SU-DHL-6 (cell line): ENCODE data around the gene AMER3.

Experiments
- H2AFZ ChIP-seq: fragments of 200-600 bp; sonication (generic); 2 replicates; pipeline ENCODE4 v1.6.1; 2014; ENCODE audit warnings: low read depth, mild to moderate bottlenecking, moderate library complexity, mixed read lengths, antibody characterized with exemption, low read length; ENCODE audit not compliant: severe bottlenecking
- H3F3A ChIP-seq: fragments of 200-600 bp; shearing (Covaris generic); 2 replicates; pipeline ENCODE4 v1.6.0; 2016; ENCODE audit warnings: antibody characterized with exemption, mild to moderate bottlenecking; ENCODE audit not compliant: insufficient read depth
- H3K27ac ChIP-seq: fragments of 200-600 bp; sonication (generic); 2 replicates; pipeline ENCODE4 v1.5.1; 2016; ENCODE audit warnings: low read depth, mild to moderate bottlenecking, low read length, moderate library complexity, mixed read lengths
- H3K27me3 ChIP-seq: fragments of 200-600 bp; sonication (generic), shearing (Covaris generic); 2 replicates; pipeline ENCODE4 v1.6.0; 2014; ENCODE audit warnings: mild to moderate bottlenecking, low read length
- H3K36me3 ChIP-seq: fragments of 200-600 bp; sonication (generic); 2 replicates; pipeline ENCODE4 v1.6.1; 2014; ENCODE audit warnings: mild to moderate bottlenecking, low read length, mixed read lengths
- H3K4me2 ChIP-seq: fragments of 300-600, 200-600 bp; shearing (Covaris generic), sonication (generic); 2 replicates; pipeline ENCODE4 v1.6.0; 2014; ENCODE audit warnings: low read length, low read depth, mild to moderate bottlenecking; ENCODE audit not compliant: poor library complexity, severe bottlenecking
- H3K4me3 ChIP-seq: fragments of 200-600 bp; sonication (generic); 2 replicates; pipeline ENCODE4 v1.5.1; 2014; ENCODE audit warnings: antibody characterized with exemption, low read length, mild to moderate bottlenecking, mixed read lengths; ENCODE audit not compliant: insufficient read depth, poor library complexity, severe bottlenecking
- H3K79me2 ChIP-seq: fragments of 200-600 bp; sonication (generic); 2 replicates; pipeline ENCODE4 v1.6.1; 2014; ENCODE audit warnings: mild to moderate bottlenecking, low read length, moderate library complexity; ENCODE audit not compliant: insufficient read depth
- H3K9ac ChIP-seq: fragments of 200-600 bp; sonication (generic); 2 replicates; pipeline ENCODE4 v1.7.0; 2014; ENCODE audit warnings: mild to moderate bottlenecking, low read length
- H3K9me2 ChIP-seq: fragments of 200-600 bp; sonication (generic); replicated peaks from 2 replicates; pipeline ENCODE4 v1.6.1; 2014; ENCODE audit warnings: low read length; ENCODE audit not compliant: insufficient read depth
- H3K9me3 ChIP-seq: fragments of 200-600 bp; sonication (generic); 2 replicates; pipeline ENCODE4 v1.6.1; 2014; ENCODE audit warnings: low read length, mixed read lengths; ENCODE audit not compliant: insufficient read depth
- H4K20me1 ChIP-seq: fragments of 200-600 bp; sonication (generic); 2 replicates; pipeline ENCODE4 v1.6.1; 2014; ENCODE audit warnings: low read depth, mild to moderate bottlenecking, antibody characterized with exemption, low read length, moderate library complexity, mixed read lengths
- EZH2phosphoT487 ChIP-seq: fragments of 200-600 bp; sonication (generic), shearing (Covaris generic); conservative IDR thresholded peaks from 2 replicates; pipeline ENCODE4 v1.6.1; 2018; ENCODE audit warnings: mild to moderate bottlenecking, antibody characterized with exemption, low read length, moderate library complexity, mixed read lengths
- TF ChIP-seq, protein P1 (sequence below): fragments of 200-600 bp; sonication (generic); IDR thresholded peaks from one replicate; pipeline ENCODE4 v1.5.1; 2017; ENCODE audit warnings: antibody characterized with exemption, mild to moderate bottlenecking, low read length, moderate library complexity; ENCODE audit not compliant: insufficient read depth, poor library complexity, severe bottlenecking

Gene AMER3

DNA sequence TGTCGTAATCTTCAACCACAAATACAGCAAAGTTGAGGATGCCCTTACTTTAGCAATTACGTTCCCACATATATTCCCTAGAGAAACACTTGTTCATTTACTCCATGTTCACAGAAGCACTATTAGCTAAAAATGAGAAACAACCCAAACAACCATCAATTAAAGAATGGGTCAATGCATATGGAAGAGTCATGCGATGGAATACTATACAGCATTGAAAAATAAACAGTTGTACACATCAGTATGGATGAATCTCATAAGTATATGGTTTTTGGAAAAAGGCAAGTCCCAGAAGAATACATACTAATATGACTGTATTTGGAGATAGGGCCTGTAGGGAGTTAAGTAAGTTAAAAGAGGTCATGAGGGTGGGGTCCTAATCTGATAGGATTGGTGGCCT lies 20.1 kb upstream of the AMER3 start:
- H3K4me2 ChIP-seq: no peak overlapping the region

GRCh38 chr2:130736487-130736886 lies 18.9 kb upstream of the AMER3 start:
- no peak overlapping the region for H3K27ac ChIP-seq
- H3K9me3 ChIP-seq: no peaks in the 10 kb centered on the region
- H4K20me1 ChIP-seq: no peaks in the 10 kb centered on the region
- no peaks in the 10 kb centered on the region for H3K9me2 ChIP-seq
- no peaks in the 10 kb centered on the region for H3K27me3 ChIP-seq
- no peak overlapping the region for H2AFZ ChIP-seq
- no peak overlapping the region for H3K4me2 ChIP-seq
- no peak for TF ChIP-seq EZH2phosphoT487
- TF ChIP-seq, protein P1, sequence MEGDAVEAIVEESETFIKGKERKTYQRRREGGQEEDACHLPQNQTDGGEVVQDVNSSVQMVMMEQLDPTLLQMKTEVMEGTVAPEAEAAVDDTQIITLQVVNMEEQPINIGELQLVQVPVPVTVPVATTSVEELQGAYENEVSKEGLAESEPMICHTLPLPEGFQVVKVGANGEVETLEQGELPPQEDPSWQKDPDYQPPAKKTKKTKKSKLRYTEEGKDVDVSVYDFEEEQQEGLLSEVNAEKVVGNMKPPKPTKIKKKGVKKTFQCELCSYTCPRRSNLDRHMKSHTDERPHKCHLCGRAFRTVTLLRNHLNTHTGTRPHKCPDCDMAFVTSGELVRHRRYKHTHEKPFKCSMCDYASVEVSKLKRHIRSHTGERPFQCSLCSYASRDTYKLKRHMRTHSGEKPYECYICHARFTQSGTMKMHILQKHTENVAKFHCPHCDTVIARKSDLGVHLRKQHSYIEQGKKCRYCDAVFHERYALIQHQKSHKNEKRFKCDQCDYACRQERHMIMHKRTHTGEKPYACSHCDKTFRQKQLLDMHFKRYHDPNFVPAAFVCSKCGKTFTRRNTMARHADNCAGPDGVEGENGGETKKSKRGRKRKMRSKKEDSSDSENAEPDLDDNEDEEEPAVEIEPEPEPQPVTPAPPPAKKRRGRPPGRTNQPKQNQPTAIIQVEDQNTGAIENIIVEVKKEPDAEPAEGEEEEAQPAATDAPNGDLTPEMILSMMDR: no peak
- no peak overlapping the region for H3K9ac ChIP-seq
- H3K79me2 ChIP-seq: no peaks in the 10 kb centered on the region
- H3K4me3 ChIP-seq: no peak overlapping the region
- no peaks in the 10 kb centered on the region for H3K36me3 ChIP-seq
- H3F3A ChIP-seq: no peaks in the 10 kb centered on the region

More for the DNA sequence above, 20.1 kb upstream of the AMER3 start:
- Histone ChIP-seq H4K20me1 (no peaks in the 10 kb centered on the region), H3K27ac (no peak overlapping the region), H3K36me3 (no peaks in the 10 kb centered on the region), H3K9me2 (no peaks in the 10 kb centered on the region), H3F3A (no peaks in the 10 kb centered on the region), H3K9me3 (no peaks in the 10 kb centered on the region), H3K9ac (no peak overlapping the region), H3K27me3 (no peaks in the 10 kb centered on the region), H3K4me3 (no peak overlapping the region), H2AFZ (no peak overlapping the region), H3K79me2 (no peaks in the 10 kb centered on the region)
- TF ChIP-seq, protein P1: no peak
- no peak for TF ChIP-seq EZH2phosphoT487

GRCh38 chr2:130737592-130737991 lies 17.7 kb upstream of the AMER3 start:
- Histone ChIP-seq H4K20me1 (no peaks in the 10 kb centered on the region), H3F3A (no peaks in the 10 kb centered on the region), H3K36me3 (no peaks in the 10 kb centered on the region), H3K9ac (no peak overlapping the region), H3K27ac (no peak overlapping the region), H3K27me3 (no peaks in the 10 kb centered on the region), H3K9me3 (no peaks in the 10 kb centered on the region), H3K79me2 (no peaks in the 10 kb centered on the region), H2AFZ (no peak overlapping the region), H3K9me2 (no peaks in the 10 kb centered on the region), H3K4me2 (no peak overlapping the region), H3K4me3 (no peak overlapping the region)
- TF ChIP-seq, protein P1: no peak
- TF ChIP-seq EZH2phosphoT487: no peak

GRCh38 chr2:130740671-130741070 lies 14.7 kb upstream of the AMER3 start:
- Histone ChIP-seq H3F3A (no peaks in the 10 kb centered on the region), H3K9me2 (no peaks in the 10 kb centered on the region), H3K27me3 (no peaks in the 10 kb centered on the region), H4K20me1 (no peaks in the 10 kb centered on the region), H2AFZ (no peak overlapping the region), H3K9ac (no peak overlapping the region), H3K36me3 (no peaks in the 10 kb centered on the region), H3K9me3 (no peaks in the 10 kb centered on the region), H3K79me2 (no peaks in the 10 kb centered on the region), H3K4me2 (no peak overlapping the region), H3K4me3 (no peak overlapping the region), H3K27ac (no peak overlapping the region)
- TF ChIP-seq EZH2phosphoT487: no peak
- TF ChIP-seq, protein P1: no peak
